HUES64 (cell line): ENCODE data around the gene FOXP4.

Experiments
- H3K27ac ChIP-seq: 2 replicates; pipeline ENCODE4 v1.7.0; 2013; ENCODE audit warnings: low read depth, low read length, inconsistent platforms
- H3K27me3 ChIP-seq: 2 replicates; pipeline ENCODE4 v1.6.1; 2013; ENCODE audit warnings: mild to moderate bottlenecking, low read length; ENCODE audit not compliant: insufficient read depth
- H3K36me3 ChIP-seq: 2 replicates; pipeline ENCODE4 v1.6.1; 2013; ENCODE audit warnings: mild to moderate bottlenecking, low read length; ENCODE audit not compliant: insufficient read depth
- H3K4me1 ChIP-seq: 2 replicates; pipeline ENCODE4 v1.6.1; 2013; ENCODE audit warnings: mild to moderate bottlenecking, low read length, moderate library complexity; ENCODE audit not compliant: insufficient read depth
- H3K4me3 ChIP-seq: 2 replicates; pipeline ENCODE4 v1.5.1; 2013; ENCODE audit warnings: mild to moderate bottlenecking, low read length, moderate library complexity
- H3K9ac ChIP-seq: 2 replicates; pipeline ENCODE4 v1.6.1; 2013; ENCODE audit warnings: mild to moderate bottlenecking, low read depth, low read length
- H3K9me3 ChIP-seq: 2 replicates; pipeline ENCODE4 v1.6.1; 2013; ENCODE audit warnings: low read depth, low read length; ENCODE audit not compliant: insufficient read depth
- WGBS: fragments of 150-250, 120-280 bp; methylation state at CpG from one replicate; pipeline ENCODE4 v1.1.7; 2013; ENCODE audit warnings: missing lambda C conversion rate; 5-methylcytosine and 5-hydroxymethylcytosine counted together

FOXP4 gene

GRCh38 chr6:41650120-41650519 is 103.9 kb downstream of the FOXP4 start:
- Histone ChIP-seq H3K9ac (no peak overlapping the region), H3K27ac (no peak overlapping the region), H3K9me3 (no peaks in the 10 kb centered on the region), H3K27me3 (no peaks in the 10 kb centered on the region), H3K36me3 (peaks cover 64% of the 10 kb centered on the region), H3K4me3 (no peak overlapping the region), H3K4me1 (peaks cover 11% of the 10 kb centered on the region)
- 98% methylated on average over 2 of the region's 2 CpGs for WGBS

GRCh38 chr6:41651246-41651961 is 105.2 kb downstream of the FOXP4 start:
- 0 out of 2 replicates have a peak, but pooled peaks cover 5% of the 10 kb centered on the region for H3K4me1 ChIP-seq
- no peak overlapping the region for H3K4me3 ChIP-seq
- H3K27me3 ChIP-seq = no peaks in the 10 kb centered on the region
- no peak overlapping the region for H3K27ac ChIP-seq
- H3K9ac ChIP-seq = no peak overlapping the region
- H3K36me3 ChIP-seq = peaks cover 58% of the 10 kb centered on the region
- H3K9me3 ChIP-seq = no peaks in the 10 kb centered on the region
- 87% methylated on average over 11 of the region's 11 CpGs for WGBS
